ENCODE data around the gene ZFYVE1. TPM values are rescaled to one million over a fixed set of nuclear protein-coding genes. Genes with fewer than 3 reads are reported as not detected.
"Not testable (repeated sequence)": the region's sequence is repeated elsewhere in the genome, so short reads cannot be mapped to it uniquely, and the experiment has no call there.

ZFYVE1 gene
- total RNA-seq, 1 donor from 2014 or later: 73.9 TPM

DNA sequence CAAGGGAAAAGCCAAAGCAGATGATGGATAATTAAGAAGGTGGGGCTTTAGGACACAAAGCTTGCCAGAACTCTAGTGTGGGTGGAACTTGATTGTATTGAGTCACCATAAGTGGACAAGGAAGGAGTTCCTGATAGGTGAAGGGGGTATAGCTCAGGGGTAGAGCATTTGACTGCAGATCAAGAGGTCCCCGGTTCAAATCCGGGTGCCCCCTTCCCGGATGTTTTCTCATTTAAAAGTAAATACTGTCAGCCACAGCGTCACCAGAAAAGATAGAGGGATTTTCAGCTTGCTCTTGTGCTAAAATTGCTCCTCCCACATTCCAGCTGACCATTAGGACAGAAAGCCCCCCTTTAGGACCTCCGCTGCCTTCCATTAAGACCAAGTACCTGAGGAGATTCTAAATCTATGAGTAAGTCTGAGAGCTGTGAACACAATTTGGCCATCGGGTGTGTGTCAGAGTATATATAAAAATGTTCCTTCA is 64.0 kb downstream of the ZFYVE1 start:
- Histone ChIP-seq H3K9me3 (no peaks in the 10 kb centered on the region), H3K4me3 (no peak overlapping the region), H3K4me1 (no peaks in the 10 kb centered on the region), H3K27ac (no peak overlapping the region), H3K36me3 (peaks cover 19 to 21% of the 10 kb centered on the region in 2 donors), H3K27me3 (no peaks in the 10 kb centered on the region)
- intact Hi-C loops (cut with DNase I): no loop called here
- DNase-seq (ENCODE audit: low spot score in 2 of 2): no peak
- TF ChIP-seq, protein P1, sequence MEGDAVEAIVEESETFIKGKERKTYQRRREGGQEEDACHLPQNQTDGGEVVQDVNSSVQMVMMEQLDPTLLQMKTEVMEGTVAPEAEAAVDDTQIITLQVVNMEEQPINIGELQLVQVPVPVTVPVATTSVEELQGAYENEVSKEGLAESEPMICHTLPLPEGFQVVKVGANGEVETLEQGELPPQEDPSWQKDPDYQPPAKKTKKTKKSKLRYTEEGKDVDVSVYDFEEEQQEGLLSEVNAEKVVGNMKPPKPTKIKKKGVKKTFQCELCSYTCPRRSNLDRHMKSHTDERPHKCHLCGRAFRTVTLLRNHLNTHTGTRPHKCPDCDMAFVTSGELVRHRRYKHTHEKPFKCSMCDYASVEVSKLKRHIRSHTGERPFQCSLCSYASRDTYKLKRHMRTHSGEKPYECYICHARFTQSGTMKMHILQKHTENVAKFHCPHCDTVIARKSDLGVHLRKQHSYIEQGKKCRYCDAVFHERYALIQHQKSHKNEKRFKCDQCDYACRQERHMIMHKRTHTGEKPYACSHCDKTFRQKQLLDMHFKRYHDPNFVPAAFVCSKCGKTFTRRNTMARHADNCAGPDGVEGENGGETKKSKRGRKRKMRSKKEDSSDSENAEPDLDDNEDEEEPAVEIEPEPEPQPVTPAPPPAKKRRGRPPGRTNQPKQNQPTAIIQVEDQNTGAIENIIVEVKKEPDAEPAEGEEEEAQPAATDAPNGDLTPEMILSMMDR (IDR thresholded peaks at IDR 0.05): no peak

DNA sequence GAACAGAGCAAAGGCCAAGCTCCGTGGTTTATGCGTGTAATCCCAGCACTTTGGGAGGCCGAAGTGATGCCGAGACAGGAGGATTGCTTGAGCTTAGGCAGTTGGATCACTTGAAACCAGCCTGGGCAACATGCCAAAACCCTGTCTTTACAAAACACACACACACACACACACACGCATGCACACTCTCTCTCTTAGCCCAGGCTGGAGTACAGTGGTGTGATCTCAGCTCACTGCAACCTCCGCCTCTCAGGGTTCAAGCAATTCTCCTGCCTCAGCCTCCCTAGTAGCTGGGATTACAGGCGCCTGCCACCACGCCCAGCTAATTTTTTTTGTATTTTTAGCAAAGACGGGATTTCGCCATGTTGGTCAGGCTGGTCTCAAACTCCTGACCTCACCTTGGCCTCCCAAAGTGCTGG is 64.6 kb downstream of the ZFYVE1 start:
- H3K27me3 ChIP-seq; intact Hi-C loops (cut with DNase I); DNase-seq (ENCODE audit: low spot score in 2 of 2); H3K4me3 ChIP-seq; H3K4me1 ChIP-seq; H3K27ac ChIP-seq; H3K9me3 ChIP-seq: not testable (repeated sequence)
- peaks cover 23 to 25% of the 10 kb centered on the region in 2 donors for H3K36me3 ChIP-seq

DNA sequence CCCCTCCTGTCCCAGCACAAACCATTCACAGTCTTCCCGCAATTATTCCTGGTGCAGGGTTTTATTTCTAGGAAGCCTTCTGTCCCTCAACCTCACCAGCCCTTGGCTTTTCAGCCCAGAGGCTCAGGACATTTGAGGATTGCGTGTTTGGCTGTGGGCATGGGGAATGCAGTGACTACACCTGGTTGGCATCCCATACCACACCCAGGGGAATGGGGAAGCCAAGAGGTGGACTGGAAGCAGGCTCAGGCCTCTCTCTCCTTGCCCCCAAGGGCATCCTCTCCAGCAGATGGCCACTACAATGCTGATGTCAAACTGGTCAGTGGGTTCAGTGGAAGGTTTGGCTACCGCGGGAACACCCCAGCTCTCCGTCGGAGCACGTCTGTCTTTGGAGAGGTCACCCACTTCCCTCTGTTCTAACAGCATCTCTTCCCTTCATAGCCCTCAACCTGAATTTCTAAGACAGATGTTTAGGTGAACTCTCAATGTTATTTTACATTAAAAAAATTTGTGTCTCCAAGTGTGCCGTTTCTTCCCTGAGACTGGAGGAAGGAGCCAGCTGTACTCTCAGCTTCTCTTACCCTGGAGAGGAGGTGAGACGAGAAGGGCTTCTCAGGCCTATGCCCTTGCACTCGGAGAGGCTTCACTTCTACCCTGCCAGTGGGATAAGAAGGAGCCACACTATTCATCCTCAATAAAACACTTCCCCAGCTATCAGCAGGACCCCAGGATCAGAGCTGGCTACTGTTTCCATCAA is 65.1 kb downstream of the ZFYVE1 start:
- H3K9me3 ChIP-seq: no peaks in the 10 kb centered on the region
- H3K27me3 ChIP-seq: no peaks in the 10 kb centered on the region
- no peaks in the 10 kb centered on the region for H3K4me1 ChIP-seq
- H3K27ac ChIP-seq: no peak overlapping the region
- intact Hi-C loops (cut with DNase I): no loop called here
- H3K4me3 ChIP-seq: no peak overlapping the region
- peaks cover 29 to 31% of the 10 kb centered on the region in 2 donors for H3K36me3 ChIP-seq
- DNase-seq (ENCODE audit: low spot score in 2 of 2): no peak
- TF ChIP-seq, protein P1 (IDR thresholded peaks at IDR 0.05): no peak

DNA sequence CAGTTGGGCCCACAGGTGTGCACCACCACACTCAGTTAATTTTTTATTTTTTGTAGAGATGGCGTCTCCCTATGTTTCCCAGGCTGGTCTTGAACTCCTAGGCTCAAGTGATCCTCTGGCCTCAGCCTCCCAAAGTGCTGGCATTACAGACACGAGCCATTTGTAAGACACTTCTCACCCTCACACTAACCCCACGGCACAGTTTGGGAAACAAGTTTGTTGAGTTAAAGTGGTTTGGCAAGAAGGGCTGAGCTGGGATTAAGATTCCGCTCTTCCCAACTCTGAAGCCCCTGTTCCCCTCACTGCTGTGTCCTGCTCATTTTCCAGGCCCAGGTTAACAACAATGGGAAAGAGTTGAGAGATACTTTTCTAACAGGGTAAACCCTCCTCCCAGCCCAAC is 65.9 kb downstream of the ZFYVE1 start:
- H3K4me3 ChIP-seq; H3K4me1 ChIP-seq; intact Hi-C loops (cut with DNase I); H3K27ac ChIP-seq; DNase-seq (ENCODE audit: low spot score in 2 of 2); H3K9me3 ChIP-seq; H3K27me3 ChIP-seq: not testable (repeated sequence)
- H3K36me3 ChIP-seq: peaks cover 36% of the 10 kb centered on the region in 2 donors

DNA sequence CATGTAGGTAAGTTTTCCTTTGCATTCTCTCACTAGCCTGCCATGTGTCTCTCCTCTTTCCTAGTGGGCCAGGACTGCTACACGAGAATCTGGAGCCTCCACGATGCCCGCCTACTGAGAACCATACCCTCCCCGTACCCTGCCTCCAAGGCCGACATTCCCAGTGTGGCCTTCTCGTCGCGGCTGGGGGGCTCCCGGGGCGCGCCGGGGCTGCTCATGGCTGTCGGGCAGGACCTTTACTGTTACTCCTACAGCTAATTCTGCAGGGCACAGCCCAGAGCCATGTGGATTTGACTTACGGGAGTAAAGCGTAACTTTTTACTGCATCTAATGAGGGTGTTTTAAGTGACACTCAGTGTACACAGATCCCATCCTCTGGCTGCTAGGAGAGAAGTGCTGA is 68.4 kb downstream of the ZFYVE1 start:
- TF ChIP-seq, protein P1 (IDR thresholded peaks at IDR 0.05): no peak
- intact Hi-C loops (cut with DNase I): no loop called here
- Histone ChIP-seq H3K4me1 (no peaks in the 10 kb centered on the region), H3K36me3 (peaks cover 46 to 55% of the 10 kb centered on the region in 2 donors), H3K27me3 (no peaks in the 10 kb centered on the region), H3K27ac (no peak overlapping the region), H3K9me3 (no peaks in the 10 kb centered on the region), H3K4me3 (no peak overlapping the region)
- no peak for DNase-seq (ENCODE audit: low spot score in 2 of 2)

DNA sequence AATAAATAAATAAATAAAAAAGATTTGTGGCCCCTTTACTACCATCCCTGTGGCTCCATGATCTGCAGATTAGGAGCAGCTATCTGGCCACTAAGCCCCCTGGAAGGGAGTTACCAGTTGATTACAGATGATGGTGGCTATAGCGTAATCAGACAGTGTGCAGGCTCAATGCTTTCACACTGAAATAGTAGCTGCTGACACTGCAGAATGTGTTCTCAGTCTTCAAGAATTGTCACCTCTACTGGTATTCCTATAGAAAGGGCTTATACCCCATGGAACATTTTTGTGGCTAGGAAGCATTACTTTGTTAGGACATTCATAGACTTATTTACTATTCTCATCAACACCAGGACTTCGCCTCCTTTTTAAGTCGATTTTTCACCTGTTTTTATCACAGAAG is 69.7 kb downstream of the ZFYVE1 start:
- no peaks in the 10 kb centered on the region for H3K9me3 ChIP-seq
- intact Hi-C loops (cut with DNase I): no loop called here
- H3K4me3 ChIP-seq: no peak overlapping the region
- TF ChIP-seq, protein P1 (IDR thresholded peaks at IDR 0.05): no peak
- no peaks in the 10 kb centered on the region for H3K27me3 ChIP-seq
- H3K4me1 ChIP-seq: no peaks in the 10 kb centered on the region
- H3K27ac ChIP-seq: no peak overlapping the region
- H3K36me3 ChIP-seq: peaks cover 46 to 55% of the 10 kb centered on the region in 2 donors
- DNase-seq (ENCODE audit: low spot score in 2 of 2): no peak

DNA sequence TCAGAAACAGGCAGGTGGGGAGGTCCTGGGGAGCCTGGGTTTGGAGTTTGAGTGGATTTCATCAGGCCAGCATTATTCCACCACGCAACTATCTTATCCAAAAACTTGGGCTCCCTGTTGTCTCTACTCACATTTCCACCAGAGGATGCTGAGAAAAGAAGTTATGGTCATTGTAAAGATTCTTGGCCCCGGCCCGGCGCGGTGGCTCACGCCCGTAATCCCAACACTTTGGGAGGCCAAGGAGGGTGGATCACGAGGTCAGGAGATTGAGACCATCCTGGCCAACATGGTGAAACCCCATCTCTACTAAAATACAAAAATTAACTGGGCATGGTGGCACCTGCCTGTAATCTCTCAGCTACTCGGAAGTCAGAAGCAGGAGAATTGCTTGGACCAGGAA is 70.2 kb downstream of the ZFYVE1 start:
- DNase-seq (ENCODE audit: low spot score in 2 of 2); H3K4me3 ChIP-seq; H3K27ac ChIP-seq; H3K27me3 ChIP-seq; intact Hi-C loops (cut with DNase I); H3K9me3 ChIP-seq; H3K4me1 ChIP-seq: not testable (repeated sequence)
- H3K36me3 ChIP-seq: peaks cover 49 to 60% of the 10 kb centered on the region in 2 donors
